ENCODE data around the gene OR51B5. TPM values are rescaled to one million over a fixed set of nuclear protein-coding genes. Genes with fewer than 3 reads are reported as not detected.

The OR51B5 gene
- polyA plus RNA-seq, 3 donors, result not detected

DNA sequence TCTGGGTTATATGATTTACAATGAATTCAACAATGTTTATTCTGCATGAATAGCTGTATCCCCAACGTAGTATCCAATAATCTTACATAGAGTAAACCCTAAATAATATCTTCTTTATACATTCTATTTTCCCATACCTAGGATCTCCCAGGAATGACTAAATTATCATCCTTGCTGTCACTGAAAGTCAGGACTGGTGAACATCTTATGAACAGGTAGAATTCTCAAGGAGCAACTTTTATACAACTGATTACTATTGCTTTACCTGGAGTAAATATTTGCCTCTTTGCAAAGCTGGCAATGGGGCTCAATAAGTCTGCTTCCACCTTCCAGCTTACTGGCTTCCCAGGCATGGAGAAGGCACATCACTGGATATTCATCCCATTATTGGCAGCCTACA, 7.9 kb upstream of the OR51B5 start, which contains the start of gene OR51B6:
Gene OR51B6, plus strand, starts transcription at position 301 of the 400 bp plus-strand sequence. Its CDS starts 0 bp downstream, at position 301.
- Mint-ChIP-seq H3K4me1 (no peaks in the 10 kb centered on the region), H3K36me3 (no peaks in the 10 kb centered on the region), H3K9me3 (peaks cover 0 to 16% (median 0%) of the 10 kb centered on the region in 7 donors), H3K27me3 (ENCODE audit: low read depth in 3 of 3) (peaks cover 0 to 5% (median 0%) of the 10 kb centered on the region in 3 donors), H3K27ac (no peak within 1 kb of the TSS), H3K4me3 (no peak within 1 kb of the TSS)
- Histone ChIP-seq H3K79me2 (ENCODE audit: insufficient read depth, low read length) (no peaks in the 10 kb centered on the region), H3K4me3 (replicated peaks in 1 of 3; ENCODE audit: low read depth in 2 of 3, low read length in 3 of 3) (no peak within 1 kb of the TSS), H3K9me3 (replicated peaks in 1 of 2; ENCODE audit: control insufficient read depth in 1 of 2, insufficient read depth in 1 of 2, low read length in 2 of 2) (no peaks in the 10 kb centered on the region), H3K36me3 (replicated peaks in 1 of 2; ENCODE audit: control insufficient read depth in 1 of 2, insufficient read depth in 2 of 2, low read length in 2 of 2) (no peaks in the 10 kb centered on the region), H3K9ac (ENCODE audit: insufficient read depth, low read length, poor library complexity, severe bottlenecking) (no peak within 1 kb of the TSS), H3K27ac (ENCODE audit: low read depth in 1 of 2, low read length in 2 of 2) (no peak within 1 kb of the TSS), H4K20me1 (ENCODE audit: insufficient read depth, low read length) (no peaks in the 10 kb centered on the region), H2AFZ (ENCODE audit: insufficient read depth, low read depth, low read length, poor library complexity, severe bottlenecking) (no peak within 1 kb of the TSS), H3K4me2 (replicated peaks; ENCODE audit: extremely low read depth, low read length, poor library complexity, severe bottlenecking) (no peak within 1 kb of the TSS), H3K27me3 (ENCODE audit: control insufficient read depth in 2 of 2, insufficient read depth in 2 of 2, low read length in 2 of 2) (no peaks in the 10 kb centered on the region), H3K4me1 (ENCODE audit: control insufficient read depth in 1 of 2, insufficient read depth in 2 of 2, low read length in 2 of 2) (no peaks in the 10 kb centered on the region)
- intact Hi-C loops (cut with micrococcal nuclease), result no loop called here
- DNase-seq, result no peak
- no CpG with 5 or more reads among the region's 1 CpG for WGBS (ENCODE audit: insufficient coverage)
- TF ChIP-seq, protein P1, sequence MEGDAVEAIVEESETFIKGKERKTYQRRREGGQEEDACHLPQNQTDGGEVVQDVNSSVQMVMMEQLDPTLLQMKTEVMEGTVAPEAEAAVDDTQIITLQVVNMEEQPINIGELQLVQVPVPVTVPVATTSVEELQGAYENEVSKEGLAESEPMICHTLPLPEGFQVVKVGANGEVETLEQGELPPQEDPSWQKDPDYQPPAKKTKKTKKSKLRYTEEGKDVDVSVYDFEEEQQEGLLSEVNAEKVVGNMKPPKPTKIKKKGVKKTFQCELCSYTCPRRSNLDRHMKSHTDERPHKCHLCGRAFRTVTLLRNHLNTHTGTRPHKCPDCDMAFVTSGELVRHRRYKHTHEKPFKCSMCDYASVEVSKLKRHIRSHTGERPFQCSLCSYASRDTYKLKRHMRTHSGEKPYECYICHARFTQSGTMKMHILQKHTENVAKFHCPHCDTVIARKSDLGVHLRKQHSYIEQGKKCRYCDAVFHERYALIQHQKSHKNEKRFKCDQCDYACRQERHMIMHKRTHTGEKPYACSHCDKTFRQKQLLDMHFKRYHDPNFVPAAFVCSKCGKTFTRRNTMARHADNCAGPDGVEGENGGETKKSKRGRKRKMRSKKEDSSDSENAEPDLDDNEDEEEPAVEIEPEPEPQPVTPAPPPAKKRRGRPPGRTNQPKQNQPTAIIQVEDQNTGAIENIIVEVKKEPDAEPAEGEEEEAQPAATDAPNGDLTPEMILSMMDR (IDR thresholded peaks at IDR 0.05), result no peak

DNA sequence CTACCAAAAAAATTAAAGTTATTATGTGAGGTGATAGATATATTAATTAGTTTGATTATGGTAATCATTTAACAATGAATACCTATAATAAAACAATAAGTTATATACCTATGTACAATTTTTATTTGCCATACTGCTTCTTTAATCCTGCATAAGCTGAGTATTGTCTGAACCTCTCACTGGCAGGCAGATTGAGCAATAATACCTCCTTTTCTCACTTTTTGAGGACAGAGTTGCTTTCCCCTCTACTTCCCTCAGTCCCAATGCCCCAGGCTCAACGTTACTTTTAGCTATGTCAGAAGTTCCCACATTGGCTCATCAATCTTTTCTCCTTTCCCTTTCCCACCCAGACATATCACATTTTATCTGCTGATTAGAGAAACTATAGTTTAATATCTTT, 6.2 kb upstream of the OR51B5 start:
- TF ChIP-seq, protein P1 (IDR thresholded peaks at IDR 0.05), result no peak
- no peak overlapping the region for H3K4me3 ChIP-seq (replicated peaks in 1 of 3; ENCODE audit: low read depth in 2 of 3, low read length in 3 of 3)
- H4K20me1 ChIP-seq (ENCODE audit: insufficient read depth, low read length), result no peaks in the 10 kb centered on the region
- H3K36me3 ChIP-seq (replicated peaks in 1 of 2; ENCODE audit: control insufficient read depth in 1 of 2, insufficient read depth in 2 of 2, low read length in 2 of 2), result no peaks in the 10 kb centered on the region
- H2AFZ ChIP-seq (ENCODE audit: insufficient read depth, low read depth, low read length, poor library complexity, severe bottlenecking), result no peak overlapping the region
- H3K9ac ChIP-seq (ENCODE audit: insufficient read depth, low read length, poor library complexity, severe bottlenecking), result no peak overlapping the region
- no peaks in the 10 kb centered on the region for H3K27me3 ChIP-seq (ENCODE audit: control insufficient read depth in 2 of 2, insufficient read depth in 2 of 2, low read length in 2 of 2)
- WGBS (ENCODE audit: insufficient coverage), result no CpG with 5 or more reads among the region's 1 CpG
- H3K27ac Mint-ChIP-seq, result no peak overlapping the region
- intact Hi-C loops (cut with micrococcal nuclease), result loop anchor here in 1 of 2 donors (5.0 kb wide), 1 partner anchor 282 kb away; the partner anchor contains the start of gene OR52E1
- no peaks in the 10 kb centered on the region for H3K36me3 Mint-ChIP-seq
- H3K27me3 Mint-ChIP-seq (ENCODE audit: low read depth in 3 of 3), result peaks cover 0 to 4% (median 0%) of the 10 kb centered on the region in 3 donors
- no peak overlapping the region for H3K27ac ChIP-seq (ENCODE audit: low read depth in 1 of 2, low read length in 2 of 2)
- no peaks in the 10 kb centered on the region for H3K79me2 ChIP-seq (ENCODE audit: insufficient read depth, low read length)
- peaks cover 0 to 8% (median 0%) of the 10 kb centered on the region in 7 donors for H3K9me3 Mint-ChIP-seq
- H3K4me1 Mint-ChIP-seq, result no peaks in the 10 kb centered on the region
- no peak overlapping the region for H3K4me2 ChIP-seq (replicated peaks; ENCODE audit: extremely low read depth, low read length, poor library complexity, severe bottlenecking)
- H3K4me3 Mint-ChIP-seq, result no peak overlapping the region
- no peak for DNase-seq
- H3K9me3 ChIP-seq (replicated peaks in 1 of 2; ENCODE audit: control insufficient read depth in 1 of 2, insufficient read depth in 1 of 2, low read length in 2 of 2), result no peaks in the 10 kb centered on the region
- no peaks in the 10 kb centered on the region for H3K4me1 ChIP-seq (ENCODE audit: control insufficient read depth in 1 of 2, insufficient read depth in 2 of 2, low read length in 2 of 2)

Measured in CD14-positive monocyte (primary cell).